HK-2 (cell line): ENCODE results near the gene DSCAML1.

Experiments used
- DNase-seq: peaks from one replicate; pipeline ENCODE4 v3.0.0-alpha.2; 2018; ENCODE audit not compliant: unreplicated experiment

DSCAML1 gene

DNA sequence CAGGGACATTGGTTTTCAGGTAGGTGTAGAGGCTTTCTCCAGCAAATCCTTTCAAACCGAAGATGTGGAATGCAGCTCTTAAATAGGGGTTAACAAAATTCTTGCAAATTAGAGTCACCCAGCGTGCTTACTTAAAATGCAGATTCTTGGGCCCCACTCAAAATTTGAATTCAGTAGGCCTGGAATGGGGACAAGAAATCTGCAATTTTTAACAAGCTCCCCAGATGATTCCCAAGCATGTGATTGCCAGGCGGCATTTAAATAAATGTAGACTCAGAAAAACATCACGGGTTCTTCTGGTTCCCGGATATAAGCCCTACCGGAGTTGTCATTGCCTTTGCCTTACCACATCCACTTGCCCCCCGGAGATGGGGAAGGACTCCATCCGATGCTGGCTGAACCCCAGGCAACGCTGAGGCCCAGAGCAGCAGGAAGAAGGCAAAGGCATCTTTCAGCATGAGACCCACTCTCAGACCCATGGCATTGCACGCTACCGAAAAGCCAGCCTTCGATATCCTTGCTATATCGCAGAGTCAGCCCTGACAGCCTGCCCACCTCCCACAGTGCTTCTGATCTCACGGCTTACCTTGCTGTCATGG lies 134.2 kb downstream of the DSCAML1 start:
- no peak for DNase-seq

DNA sequence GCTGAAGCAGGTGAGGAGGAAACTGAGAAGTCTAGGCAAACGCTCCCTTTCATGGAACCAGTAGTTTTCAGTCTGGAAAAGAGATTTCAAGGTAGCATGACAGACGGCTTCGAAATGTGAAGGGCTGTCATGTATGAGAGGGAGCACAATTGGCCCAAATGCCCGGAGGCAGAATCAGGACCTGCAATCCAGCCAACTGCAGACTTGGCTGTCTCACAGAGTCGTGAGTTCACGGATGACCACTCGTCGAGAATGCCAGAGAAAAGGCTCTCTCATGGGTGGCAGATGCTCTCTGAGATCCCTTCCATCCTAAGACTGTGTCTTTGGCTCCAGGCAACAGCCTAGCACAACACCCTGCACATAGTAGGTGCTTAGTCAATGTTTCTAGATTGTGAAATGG lies 134.8 kb downstream of the DSCAML1 start:
- no peak for DNase-seq

DNA sequence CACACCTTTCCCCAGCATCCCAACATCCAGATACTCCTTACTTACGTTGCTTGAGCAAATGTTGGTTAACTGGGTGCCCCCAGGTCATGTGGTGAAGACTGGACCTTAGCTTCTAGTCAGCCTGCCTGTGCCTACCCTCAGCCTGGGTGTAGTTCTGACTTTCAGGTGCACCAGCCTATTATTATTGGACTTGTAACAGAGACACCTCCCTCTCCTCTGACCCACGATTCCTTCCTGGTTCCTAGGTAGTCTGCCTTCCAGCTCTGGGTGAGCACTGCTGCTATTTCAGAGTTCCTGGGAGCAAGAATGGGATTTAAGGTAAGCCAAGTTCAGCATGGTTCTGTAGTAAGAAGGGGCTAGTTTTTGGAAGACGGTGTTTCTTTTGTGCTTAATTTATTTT lies 138.2 kb downstream of the DSCAML1 start:
- no peak for DNase-seq

DNA sequence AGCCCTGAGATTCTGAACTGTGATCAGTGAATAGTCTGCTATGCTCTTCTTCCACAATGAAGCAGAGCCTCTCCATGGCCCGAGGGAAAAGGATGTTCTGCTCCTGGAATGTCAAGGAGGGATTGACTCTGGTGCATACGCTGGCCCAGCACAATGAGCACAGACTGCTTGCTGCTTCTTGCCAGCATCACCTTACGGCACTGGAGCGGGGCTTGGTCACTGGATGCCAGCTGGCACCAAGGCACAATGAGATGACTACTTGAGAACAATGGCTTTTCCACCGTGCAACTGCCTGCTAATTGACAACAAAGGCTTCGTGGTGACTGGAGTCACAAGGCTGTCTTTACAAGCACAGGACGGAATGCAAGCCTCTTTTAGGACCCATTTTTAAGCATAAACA lies 139.2 kb downstream of the DSCAML1 start:
- DNase-seq = no peak

DNA sequence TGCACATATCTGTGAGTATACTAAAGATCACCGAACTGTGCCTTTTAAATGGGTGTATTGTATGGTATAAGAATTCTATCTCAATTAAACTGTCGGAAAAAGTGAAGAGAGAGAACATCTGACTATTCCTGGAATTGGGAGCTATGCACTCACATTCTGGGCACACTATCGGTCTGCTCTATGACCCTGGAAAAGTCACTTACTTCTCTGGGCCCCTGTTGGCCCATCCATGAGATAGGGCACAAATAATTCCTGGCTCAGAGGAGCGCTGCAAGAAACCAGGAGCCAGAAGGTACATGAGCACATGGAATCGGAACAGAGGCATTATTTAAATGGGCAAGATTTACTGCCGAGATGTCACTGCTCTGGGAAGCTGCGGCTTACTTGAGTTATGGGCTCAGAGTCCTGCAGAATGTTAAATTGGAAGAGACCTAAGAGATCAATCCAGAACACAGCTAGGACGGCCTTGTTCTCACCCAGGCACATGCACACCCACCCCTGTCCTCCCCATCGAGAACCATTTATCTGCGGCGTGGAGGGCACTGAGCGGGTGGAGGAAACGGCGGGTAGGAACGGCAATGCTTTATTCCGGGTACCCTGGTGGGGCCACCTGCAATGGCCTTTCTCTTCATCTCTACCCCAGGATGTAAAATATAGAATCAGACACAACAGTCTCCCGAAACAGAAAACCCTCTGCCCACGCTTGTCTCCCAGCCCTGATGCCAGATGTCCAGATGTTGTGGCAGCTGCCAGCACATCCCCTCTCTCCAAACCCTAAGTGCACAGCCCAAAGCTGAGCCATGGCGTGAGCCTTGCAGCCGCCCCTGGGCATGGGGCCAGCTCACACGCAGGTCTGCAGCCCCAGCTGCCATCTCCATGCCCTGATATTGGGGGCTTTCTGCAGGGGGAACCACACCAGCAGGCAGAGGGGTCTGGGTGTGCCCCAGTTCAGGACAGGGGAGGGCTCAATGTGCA lies 142.4 kb downstream of the DSCAML1 start:
- DNase-seq = no peak

DNA sequence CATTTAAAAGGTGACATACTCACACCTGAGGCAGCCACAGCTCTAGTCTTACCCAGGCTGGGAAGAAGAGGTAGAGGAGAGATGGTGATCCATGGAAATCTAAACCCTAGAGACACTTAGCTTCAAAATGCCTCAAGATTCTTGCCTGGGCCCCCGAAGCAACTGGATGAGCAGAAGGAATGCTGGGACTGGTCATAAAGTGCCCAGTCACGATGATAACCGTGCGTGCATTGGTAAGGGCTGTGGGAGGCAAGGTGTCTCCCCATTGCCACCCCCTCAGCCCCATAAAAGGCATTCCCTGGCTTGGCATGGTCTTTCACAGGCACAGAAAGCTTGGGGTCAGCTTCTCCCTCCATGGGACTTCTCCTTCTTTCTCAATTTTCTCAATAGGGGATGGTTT lies 144.5 kb downstream of the DSCAML1 start:
- no peak for DNase-seq

DNA sequence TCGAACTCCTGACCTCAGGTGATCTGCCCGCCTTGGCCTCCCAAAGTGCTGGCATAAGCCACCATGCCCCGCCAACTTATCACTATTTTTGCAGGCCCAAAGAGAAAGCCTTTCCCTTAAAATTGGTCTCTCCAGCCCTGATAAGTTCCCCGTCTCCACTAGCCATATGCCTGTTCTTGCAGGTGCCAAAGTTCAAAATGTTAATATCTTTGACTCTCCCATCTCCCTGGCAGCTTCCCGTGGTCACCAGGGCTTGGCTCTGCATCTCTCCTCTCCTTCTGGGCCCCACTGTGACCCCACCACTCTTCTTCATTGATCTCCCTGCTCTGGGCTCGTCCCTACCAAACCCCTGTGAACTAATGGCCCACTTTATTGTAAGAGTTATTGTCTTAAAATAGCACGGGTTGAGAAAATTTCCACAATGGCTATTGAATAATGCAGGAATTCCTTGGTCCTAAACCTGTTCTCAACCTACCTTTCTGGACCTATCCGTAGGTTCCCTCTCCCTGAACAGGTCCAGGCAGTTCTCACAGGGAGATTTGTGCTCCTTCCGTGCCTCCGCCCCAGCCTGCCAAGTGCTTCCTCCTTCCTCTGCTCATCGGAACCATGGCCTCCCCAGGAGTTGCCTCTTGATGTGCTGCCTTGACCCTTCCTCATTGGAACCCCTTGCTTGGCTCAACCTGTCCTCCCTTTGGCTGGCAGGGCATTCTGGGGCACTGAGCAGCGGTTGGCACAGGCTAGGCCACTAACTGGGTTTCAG lies 147.5 kb downstream of the DSCAML1 start:
- no peak for DNase-seq

DNA sequence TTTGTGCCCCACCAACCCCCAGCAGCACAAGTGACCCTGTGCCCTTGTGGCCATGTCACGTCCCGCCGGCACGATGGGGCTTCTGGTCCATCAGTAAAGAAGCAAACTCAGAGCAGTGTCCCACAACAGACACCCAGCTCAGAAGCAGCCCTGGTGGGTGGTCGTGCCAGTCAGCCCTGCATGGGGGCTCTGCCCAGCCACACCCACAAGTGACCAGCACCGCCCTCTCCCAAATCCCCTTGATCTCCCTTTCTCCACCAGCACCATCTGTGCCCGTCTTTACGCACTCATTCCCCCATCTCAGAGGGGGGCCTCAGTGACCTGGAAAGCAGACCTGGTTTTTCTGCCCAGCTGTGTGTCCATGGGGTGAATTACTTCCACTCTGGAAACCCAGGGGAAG lies 149.1 kb downstream of the DSCAML1 start:
- DNase-seq = no peak

DNA sequence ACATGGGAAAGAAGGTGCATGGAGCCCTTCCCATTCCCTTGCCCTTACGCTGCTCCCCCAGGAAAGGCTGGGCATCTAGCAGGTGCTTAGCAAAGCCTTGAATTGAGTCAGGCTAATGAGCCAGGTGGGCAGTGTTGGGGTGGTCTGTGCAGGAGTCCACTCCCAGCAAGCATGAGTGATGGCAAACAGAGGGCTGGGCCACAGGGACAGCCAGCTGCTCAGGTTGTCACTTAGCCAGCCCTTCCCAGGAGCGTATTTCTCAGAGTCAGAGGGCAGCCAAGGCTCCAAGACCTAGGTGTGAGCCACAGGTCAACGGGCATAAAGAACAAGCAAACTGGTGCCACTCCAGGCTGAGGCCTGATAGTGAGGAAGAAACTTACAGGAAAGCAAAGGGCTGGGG lies 149.8 kb downstream of the DSCAML1 start:
- no peak for DNase-seq

DNA sequence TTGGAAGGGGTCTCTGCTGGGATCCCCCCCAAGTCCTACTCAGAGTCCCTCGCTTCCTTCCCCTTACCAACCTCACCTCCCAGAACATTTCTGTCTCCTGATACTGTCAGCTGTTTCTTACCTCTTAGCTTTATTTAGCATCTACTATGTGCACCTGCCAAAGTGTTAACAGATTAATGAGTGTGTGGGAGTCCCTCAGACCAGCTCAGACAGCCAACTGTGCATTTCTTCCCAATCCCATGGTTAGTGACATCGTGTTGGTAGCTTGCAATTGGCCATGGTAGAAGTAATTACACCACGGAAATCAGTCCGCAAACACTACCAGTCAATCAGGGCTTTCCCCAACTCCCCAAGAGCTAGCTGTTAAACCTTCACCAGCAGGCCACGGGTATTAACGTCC lies 150.6 kb downstream of the DSCAML1 start:
- DNase-seq = no peak

DNA sequence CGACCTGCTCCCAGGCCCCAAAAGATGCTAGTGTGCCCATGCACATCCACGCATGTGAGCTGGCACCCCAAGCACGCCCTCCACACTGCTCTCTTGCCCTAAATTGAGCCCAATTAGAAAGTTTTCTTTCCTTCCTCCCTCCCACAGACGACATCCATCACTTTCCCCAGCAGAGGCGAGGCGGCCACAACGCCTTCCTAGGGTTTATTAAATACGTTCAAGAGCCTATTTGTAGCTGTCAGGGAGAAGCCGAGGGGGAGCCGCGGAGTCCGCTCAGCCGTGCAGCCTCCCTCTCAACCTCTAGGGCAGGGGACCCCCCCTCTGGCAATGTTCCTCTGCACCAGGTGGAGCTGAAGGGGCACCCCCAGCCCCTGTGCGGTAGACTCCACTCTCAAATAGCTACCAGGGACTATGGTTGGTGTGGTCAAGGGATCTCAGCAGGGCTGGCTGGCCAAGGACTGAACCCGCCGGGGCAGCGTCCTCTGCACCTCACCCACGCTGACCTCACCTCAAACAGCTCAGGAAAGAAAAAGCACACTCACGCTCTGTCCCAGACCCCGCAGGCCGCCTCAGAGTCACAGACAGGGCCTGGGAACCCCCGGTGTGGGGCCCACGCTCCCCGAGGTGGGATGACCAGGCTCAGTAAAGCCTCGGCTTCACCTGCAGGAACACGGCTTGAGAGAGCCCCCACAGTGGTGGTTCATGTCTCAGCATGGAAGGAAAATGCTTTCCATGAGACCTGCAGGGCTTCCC lies 152.4 kb downstream of the DSCAML1 start:
- DNase-seq = no peak

DNA sequence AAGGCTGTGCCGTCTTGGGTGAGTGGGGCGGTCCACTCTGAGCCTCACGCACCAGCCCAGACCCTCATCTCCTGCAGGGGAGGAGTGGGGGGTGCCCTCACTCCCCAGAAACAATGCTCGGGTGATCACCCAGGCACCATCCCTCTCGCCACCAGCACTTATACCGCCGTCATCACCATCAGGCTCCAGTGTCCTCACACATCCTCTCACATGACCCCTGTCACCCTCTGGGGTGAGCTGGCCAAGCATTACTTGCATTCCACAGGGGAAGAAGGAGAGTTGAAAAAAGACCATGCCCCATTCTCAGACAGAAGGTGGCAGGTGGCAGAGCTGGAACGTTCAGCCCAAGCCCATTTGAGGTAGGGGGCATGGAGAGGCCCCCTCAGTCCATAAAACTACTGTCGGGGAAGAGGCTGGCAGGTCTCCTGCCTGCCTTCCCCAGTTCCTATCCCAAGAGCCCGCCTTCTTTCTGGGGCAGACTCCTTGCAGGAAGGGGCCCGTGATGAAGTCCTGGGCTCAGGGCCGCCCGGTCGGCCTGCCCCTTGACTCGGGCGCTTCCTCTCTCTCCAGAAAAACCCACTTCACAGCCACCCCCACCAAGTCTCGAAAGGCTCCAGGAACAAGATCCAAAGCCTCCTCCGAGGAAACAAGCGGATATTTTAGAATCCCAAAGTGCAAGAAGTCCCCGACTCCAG lies 153.3 kb downstream of the DSCAML1 start:
- no peak for DNase-seq

DNA sequence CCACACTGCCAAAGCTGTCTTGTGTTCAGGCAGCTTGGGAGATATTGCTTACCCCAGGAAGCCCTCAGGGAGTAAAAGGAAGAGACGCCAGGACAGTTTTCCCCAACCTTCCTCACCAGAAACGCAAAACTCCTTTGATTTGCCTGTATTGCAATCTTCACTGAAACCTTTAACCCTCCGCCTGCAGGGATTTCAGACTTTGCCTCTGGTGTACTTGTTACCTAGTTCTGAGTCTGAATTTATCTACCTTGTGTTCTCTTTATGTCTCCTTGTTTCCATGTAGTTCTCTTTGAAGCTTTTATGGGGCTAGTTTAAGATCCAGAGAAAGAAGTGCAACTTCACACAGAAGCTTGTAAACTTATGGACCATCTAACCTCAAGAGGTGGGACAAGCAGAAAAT lies 154.2 kb downstream of the DSCAML1 start:
- DNase-seq = no peak

DNA sequence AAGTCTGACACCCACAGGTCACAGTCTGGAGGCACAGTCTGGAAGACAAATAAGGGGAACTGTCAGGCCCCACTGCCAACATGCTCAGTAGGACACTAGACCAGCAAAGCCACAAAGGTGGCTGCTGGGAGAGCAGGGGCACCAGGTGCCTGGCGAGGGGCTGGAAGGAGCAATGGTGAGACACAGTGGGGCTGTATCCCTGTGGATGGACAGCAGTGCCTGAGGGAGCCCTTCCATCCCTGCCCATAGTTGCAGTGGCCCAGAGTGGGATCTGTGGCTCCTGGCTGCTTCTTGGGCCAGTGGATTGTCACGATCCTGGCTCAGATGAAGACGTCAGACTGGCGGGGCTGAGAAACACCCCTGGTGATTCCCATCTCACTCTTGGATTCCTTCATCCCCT lies 154.6 kb downstream of the DSCAML1 start:
- DNase-seq = no peak

DNA sequence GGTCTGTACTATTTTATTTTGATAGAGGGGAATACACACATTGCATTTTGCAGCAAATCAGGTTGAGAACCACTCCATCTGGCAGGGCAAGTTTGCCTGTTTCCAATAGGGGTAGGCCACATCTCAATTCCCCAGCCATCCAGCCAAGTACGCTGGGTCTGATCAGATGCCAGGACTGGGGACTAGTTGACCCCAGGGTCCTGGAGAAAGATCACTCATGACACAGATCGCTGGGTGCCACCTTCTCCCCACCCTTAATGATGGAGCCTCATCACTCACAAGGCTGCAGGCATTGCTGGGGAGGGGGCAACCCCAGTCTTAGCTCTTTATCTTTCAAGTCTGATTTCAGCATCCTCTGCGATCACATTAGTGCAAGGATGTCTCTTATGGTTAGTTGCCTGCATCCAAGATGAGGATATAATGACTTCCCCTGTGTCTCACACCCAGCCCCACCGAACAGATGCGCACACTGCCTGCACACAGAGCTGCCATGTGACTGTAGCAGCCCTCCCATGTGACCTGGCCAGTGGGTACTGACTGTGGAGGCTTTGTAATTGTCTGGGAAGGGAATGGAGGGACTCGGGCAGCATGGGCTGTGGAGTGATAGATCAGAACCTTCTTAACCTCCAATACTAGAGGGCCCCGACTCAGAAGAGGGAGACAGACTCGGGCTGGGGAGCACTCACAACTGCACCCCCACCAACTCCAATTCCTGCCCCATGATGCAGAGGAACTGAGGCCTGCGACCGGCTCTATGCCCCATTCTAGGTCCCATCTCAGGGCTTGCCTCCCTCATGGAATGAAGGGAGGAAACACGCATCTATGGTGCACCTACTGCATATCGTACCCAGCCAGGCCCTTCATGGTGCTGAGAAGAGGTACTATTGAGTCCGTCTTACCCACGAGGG lies 155.8 kb downstream of the DSCAML1 start:
- no peak for DNase-seq

DNA sequence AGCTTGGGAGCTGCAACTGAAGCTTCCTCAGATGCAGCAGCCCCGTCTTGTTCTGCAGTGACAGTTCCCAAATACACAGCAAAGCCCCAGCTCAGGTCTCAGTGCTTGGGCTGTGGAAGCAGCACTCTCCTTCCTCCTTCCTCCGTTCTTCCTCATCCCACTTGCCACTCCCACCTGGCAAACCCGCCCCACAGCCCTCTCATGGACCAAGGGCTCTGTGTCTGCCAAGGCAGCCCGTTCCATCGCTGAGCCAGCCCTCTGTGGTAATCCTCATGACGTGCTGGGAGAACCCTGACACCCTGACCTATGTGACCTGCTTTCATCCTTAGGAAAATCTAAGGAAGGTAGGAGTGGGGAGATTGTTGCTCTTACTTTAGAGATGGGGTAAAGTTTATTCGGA lies 157.0 kb downstream of the DSCAML1 start:
- DNase-seq = no peak

DNA sequence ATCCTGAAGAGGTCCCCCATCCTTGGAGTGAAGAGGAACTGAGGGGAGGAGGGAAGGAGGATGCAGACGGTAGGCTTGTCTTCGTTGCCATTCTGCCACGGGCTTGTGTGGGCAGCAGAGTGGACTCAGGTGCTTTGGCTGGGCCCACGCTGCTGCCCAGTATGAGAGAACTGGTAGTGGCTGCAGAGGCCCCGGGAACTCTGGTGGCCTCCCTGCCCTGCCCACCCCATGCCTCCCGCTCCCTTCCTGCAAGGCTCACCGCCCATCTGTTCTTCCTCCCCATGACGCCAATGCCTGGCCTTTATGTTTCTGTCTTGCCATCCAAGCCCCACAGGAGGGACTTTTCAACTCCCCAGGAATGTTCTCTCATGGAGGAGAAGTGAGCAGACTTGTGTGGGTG lies 157.4 kb downstream of the DSCAML1 start:
- no peak for DNase-seq

DNA sequence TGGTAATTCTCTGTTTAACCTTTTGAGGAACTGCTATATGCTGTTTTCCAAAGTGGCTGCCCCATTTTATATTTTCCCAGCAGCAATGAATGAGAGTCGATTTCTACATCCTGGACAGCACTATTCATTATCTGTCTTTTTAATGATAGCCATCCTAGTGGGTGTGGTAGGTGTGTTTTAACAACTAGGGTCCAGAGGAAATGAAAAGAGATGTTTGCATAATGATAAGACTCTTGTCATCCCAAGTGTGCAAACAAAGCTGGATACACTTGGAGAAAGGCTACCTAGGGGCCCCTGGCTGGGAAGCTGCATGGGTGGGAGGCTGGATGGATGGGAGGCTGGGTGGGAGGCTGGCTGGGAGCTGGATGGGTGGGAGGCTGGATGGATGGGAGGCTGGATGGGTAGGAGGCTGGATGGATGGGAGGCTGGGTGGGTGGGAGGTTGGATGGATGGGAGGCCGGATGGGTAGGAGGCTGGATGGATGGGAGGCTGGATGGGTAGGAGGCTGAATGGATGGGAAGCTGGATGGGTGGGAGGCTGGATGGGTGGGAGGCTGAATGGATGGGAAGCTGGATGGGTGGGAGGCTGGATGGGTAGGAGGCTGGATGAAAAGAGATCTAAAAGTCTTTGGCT lies 158.0 kb downstream of the DSCAML1 start:
- DNase-seq = no peak

DNA sequence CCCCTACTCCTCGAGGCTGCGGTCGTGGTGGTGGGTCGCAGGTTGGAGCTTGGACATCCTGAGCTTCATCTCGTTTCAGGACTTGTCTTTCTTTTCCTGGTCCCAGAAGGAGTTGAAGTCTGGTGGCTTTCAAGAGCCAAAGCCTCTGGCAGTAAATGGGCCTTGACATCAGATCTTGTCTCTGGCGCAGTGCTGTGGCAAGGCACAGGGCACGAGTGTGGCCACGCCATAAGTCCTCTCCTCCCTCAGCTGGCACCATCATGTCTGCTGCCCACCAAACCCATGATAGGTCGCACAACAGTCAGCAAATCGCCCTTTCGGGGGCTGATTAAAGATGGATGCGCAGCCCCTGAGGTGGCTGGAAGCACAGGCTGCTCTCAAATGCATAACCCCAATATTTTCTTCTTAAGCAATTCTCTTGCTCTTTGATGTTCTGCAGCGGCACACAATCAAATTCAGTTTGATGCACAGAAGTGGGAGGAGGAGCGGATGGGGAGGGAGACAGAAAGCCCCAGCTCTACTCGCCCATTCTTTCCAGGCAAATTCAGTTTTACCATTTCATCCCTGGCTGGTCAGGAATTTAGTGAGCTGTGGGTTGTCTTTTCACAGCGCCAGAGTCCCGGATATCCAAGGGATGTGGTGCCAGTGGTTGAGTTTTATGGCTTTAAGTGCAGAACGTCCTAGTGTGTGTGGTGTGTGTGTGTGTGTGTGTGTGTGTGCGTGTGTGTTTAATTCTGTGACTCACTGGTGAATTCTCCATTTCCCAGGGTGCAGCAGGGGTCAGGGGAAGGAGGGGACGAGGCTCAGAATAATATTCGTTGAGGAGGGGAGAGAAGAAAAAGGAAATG lies 162.0 kb downstream of the DSCAML1 start:
- DNase-seq = peak; percentile 4
